ENCODE measurements around the gene PRC1.

Gene PRC1

DNA sequence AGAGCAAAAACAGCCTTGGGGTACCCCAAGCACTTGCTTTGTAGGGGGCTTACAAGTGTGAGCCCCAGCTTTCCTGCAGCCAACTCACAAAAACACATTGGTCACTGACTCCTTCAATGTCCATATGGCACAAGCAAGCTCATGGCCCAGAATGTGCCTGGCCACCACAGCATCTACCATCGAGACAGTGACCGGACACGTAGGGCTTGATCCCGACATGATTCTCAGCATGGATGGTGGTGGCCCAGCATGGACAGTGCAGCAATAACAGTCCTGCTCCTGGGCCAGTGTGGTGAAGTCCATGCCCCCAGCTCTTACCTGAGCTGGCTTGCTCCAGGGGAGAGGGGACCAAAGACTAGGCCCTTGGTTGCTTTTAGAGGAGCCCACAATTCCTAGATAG lies 53.3 kb downstream of the PRC1 start:
- ChIA-PET CTCF (interaction anchor here (0.7 to 2.5 kb wide), 2 partner anchors 9 to 16 kb away, joined by 3 to 8 read pairs; partner anchors contain the start of gene HDDC3), POLR2A (ENCODE audit: low non-redundant PET) (no interaction called here)
- DNase-seq (ENCODE audit: low spot score): no peak
- TF ChIP-seq, protein P1, sequence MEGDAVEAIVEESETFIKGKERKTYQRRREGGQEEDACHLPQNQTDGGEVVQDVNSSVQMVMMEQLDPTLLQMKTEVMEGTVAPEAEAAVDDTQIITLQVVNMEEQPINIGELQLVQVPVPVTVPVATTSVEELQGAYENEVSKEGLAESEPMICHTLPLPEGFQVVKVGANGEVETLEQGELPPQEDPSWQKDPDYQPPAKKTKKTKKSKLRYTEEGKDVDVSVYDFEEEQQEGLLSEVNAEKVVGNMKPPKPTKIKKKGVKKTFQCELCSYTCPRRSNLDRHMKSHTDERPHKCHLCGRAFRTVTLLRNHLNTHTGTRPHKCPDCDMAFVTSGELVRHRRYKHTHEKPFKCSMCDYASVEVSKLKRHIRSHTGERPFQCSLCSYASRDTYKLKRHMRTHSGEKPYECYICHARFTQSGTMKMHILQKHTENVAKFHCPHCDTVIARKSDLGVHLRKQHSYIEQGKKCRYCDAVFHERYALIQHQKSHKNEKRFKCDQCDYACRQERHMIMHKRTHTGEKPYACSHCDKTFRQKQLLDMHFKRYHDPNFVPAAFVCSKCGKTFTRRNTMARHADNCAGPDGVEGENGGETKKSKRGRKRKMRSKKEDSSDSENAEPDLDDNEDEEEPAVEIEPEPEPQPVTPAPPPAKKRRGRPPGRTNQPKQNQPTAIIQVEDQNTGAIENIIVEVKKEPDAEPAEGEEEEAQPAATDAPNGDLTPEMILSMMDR (conservative IDR thresholded peaks at IDR 0.05; ENCODE audit: low read depth): no peak
- peak overlapping the region; percentile 3; the same call in 1 of the 2 replicates for H3K27ac ChIP-seq

GRCh38 chr15:90939756-90940155 lies 54.6 kb downstream of the PRC1 start:
- DNase-seq (ENCODE audit: low spot score): no peak
- no peak overlapping the region for H3K27ac ChIP-seq
- CTCF ChIA-PET: interaction anchor here (0.6 to 0.8 kb wide), 2 partner anchors 8 to 495 kb away, joined by 4 read pairs; no protein-coding TSS in a partner anchor
- TF ChIP-seq, protein P1 (conservative IDR thresholded peaks at IDR 0.05; ENCODE audit: low read depth): no peak
- POLR2A ChIA-PET (ENCODE audit: low non-redundant PET): no interaction called here

- TF ChIP-seq, protein P1 (conservative IDR thresholded peaks at IDR 0.05; ENCODE audit: low read depth): no peak
- no peak overlapping the region for H3K27ac ChIP-seq
- CTCF ChIA-PET: interaction anchor here (0.6 kb wide), 1 partner anchor 98 kb away, joined by 5 read pairs; no protein-coding TSS in a partner anchor
- POLR2A ChIA-PET (ENCODE audit: low non-redundant PET): no interaction called here
- no peak for DNase-seq (ENCODE audit: low spot score)
These were observed 56.1 kb downstream of the PRC1 start for GRCh38 chr15:90938261-90938660.

DNA sequence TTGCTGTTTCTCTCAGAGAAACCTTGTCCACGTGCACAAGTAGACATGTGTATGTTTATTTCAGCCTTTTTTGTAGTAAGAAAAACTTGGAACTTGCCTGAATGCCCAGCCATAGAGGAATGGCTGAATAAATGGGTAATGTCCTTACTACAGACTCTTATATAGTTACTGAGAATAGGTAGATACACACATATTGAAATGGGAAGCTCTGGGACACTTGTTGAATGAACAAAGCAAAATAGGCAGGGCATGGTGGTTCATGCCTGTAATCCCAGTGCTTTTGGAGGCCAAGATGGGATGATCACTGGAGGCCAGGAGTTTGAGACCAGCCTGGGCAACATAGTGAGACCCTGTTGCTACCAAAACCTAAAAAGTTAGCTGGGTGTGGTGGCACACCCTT lies 57.5 kb downstream of the PRC1 start:
- CTCF ChIA-PET: no interaction called here
- POLR2A ChIA-PET (ENCODE audit: low non-redundant PET): no interaction called here
- no peak for DNase-seq (ENCODE audit: low spot score)
- TF ChIP-seq, protein P1 (conservative IDR thresholded peaks at IDR 0.05; ENCODE audit: low read depth): no peak
- no peak overlapping the region for H3K27ac ChIP-seq

DNA sequence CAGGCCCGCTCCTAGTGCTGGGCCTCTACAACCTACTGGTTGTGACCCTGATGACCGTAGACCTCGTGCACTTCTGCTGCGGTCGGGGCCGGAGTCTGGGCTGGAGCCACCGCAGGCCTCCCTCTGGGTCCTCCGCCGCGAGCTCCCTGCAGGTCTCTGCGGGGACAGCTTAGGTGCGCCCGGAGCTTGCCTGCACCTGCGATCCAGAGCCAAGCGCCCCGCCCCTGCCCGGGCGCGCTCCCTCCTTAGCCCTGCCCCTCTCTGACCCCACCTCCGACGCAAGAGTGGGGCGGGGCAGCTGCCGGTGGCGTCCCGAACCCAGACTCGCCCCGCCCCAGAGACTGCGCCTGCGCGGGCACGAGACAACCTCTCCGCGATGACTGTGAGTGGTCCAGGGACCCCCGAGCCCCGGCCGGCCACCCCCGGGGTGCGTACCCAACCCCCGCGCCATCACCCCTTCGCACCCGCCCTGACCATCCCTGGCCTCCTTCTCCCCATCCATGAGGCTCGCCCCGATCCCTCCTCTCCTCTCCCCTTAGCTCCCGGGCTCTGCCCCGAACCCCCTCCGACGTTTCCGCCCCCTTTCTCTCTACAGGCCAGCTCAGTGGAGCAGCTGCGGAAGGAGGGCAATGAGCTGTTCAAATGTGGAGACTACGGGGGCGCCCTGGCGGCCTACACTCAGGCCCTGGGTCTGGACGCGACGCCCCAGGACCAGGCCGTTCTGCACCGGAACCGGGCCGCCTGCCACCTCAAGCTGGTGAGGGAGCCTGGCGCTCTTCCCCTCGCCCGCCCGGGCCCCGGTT lies 59.2 kb downstream of the PRC1 start, which contains the start of gene UNC45A:
UNC45A (plus strand) TSS at position 337 of the 803 bp plus-strand sequence; CDS start at position 377, 40 bp downstream.
- H3K27ac ChIP-seq: peak within 1 kb of the TSS; percentile 77
- ChIA-PET POLR2A (ENCODE audit: low non-redundant PET) (interaction anchor here (0.5 to 1.0 kb wide), 3 partner anchors 14 to 1967 kb away, joined by 3 read pairs; no protein-coding TSS in a partner anchor), CTCF (interaction anchor here (0.6 to 1.4 kb wide), 11 partner anchors 12 to 927 kb away, joined by 3 to 7 read pairs (median 3); no protein-coding TSS in a partner anchor)
- DNase-seq (ENCODE audit: low spot score): peak; percentile 97
- TF ChIP-seq, protein P1 (conservative IDR thresholded peaks at IDR 0.05; ENCODE audit: low read depth): no peak

- TF ChIP-seq, protein P1 (conservative IDR thresholded peaks at IDR 0.05; ENCODE audit: low read depth): peak; percentile 98
- H3K27ac ChIP-seq: peak overlapping the region; percentile 77
- DNase-seq (ENCODE audit: low spot score): peak; percentile 95
- CTCF ChIA-PET: interaction anchor here (0.6 to 1.4 kb wide), 10 partner anchors 11 to 1532 kb away, joined by 3 to 7 read pairs (median 3); partner anchors contain the start of gene BLM
- POLR2A ChIA-PET (ENCODE audit: low non-redundant PET): interaction anchor here (0.5 to 1.0 kb wide), 4 partner anchors 15 to 1968 kb away, joined by 3 read pairs; no protein-coding TSS in a partner anchor
These were observed 59.9 kb downstream of the PRC1 start for GRCh38 chr15:90934256-90934948.

Measured in RWPE1 (cell line).